ENCODE results near the gene ATG3.

GRCh38 chr3:112569265-112569664, 7.5 kb upstream of the ATG3 start:
- TF ChIP-seq CTCF (IDR thresholded peaks at IDR 0.05; ENCODE audit: extremely low read depth in 1 of 2, insufficient read depth in 1 of 2, low read depth in 1 of 2, low read length in 2 of 2): no peak
- TF ChIP-seq POLR2AphosphoS5 (IDR thresholded peaks at IDR 0.05; ENCODE audit: insufficient read depth, low read depth, low read length): no peak
- TF ChIP-seq POLR2A (IDR thresholded peaks at IDR 0.05; ENCODE audit: low read depth, low read length): no peak
- TF ChIP-seq, protein P1, sequence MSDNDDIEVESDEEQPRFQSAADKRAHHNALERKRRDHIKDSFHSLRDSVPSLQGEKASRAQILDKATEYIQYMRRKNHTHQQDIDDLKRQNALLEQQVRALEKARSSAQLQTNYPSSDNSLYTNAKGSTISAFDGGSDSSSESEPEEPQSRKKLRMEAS (IDR thresholded peaks at IDR 0.05; ENCODE audit: insufficient read depth, insufficient read length): no peak
- TF ChIP-seq GATA2 (IDR thresholded peaks at IDR 0.05; ENCODE audit: insufficient read depth, insufficient read length, low read depth, low read length): no peak
- no peak for TF ChIP-seq EZH2 (IDR thresholded peaks at IDR 0.05; ENCODE audit: borderline replicate concordance, low read depth, low read length, severe bottlenecking)
- TF ChIP-seq FOS (IDR thresholded peaks at IDR 0.05; ENCODE audit: borderline replicate concordance, insufficient read depth, low read length): no peak

Data from endothelial cell of umbilical vein (primary cell).